GM23338 (cell line): Measurements from ENCODE around the gene NT5DC2. TPM values are rescaled to one million over a fixed set of nuclear protein-coding genes. Genes with fewer than 3 reads are reported as not detected.

Experiments
- ATAC-seq: fragments of 200-7000 bp; cut with Tn5 transposase; 3 replicates; pipeline ENCODE4 v1.9.1; 2020
- DNase-seq: peaks from one replicate; pipeline ENCODE4 v3.0.0-alpha.2; 2015; ENCODE audit warnings: low spot score
- H2AFZ ChIP-seq: fragments of 200-600 bp; sonication (generic); 2 replicates; pipeline ENCODE4 v1.8.0; 2016; ENCODE audit warnings: antibody characterized with exemption, mild to moderate bottlenecking, moderate library complexity
- H3F3A ChIP-seq: fragments of 200-600 bp; sonication (generic); replicated peaks from 2 replicates; pipeline ENCODE4 v1.8.0; 2017; ENCODE audit warnings: antibody characterized with exemption, mixed run types, low read depth
- H3K27ac ChIP-seq: fragments of 200-600 bp; sonication (generic); 2 replicates; pipeline ENCODE4 v1.6.1; 2016; ENCODE audit warnings: low read depth
- H3K27me3 ChIP-seq: fragments of 200-600 bp; sonication (generic); 2 replicates; pipeline ENCODE4 v1.8.0; 2016; ENCODE audit warnings: mild to moderate bottlenecking, mixed run types, moderate library complexity; ENCODE audit not compliant: insufficient read depth
- H3K36me3 ChIP-seq: fragments of 200-600 bp; sonication (generic); 2 replicates; pipeline ENCODE4 v1.8.0; 2016; ENCODE audit warnings: mild to moderate bottlenecking; ENCODE audit not compliant: insufficient read depth
- H3K4me1 ChIP-seq: fragments of 200-600 bp; sonication (generic); 2 replicates; pipeline ENCODE4 v1.8.0; 2016; ENCODE audit warnings: mild to moderate bottlenecking, moderate library complexity; ENCODE audit not compliant: insufficient read depth
- H3K4me2 ChIP-seq: fragments of 200-600 bp; sonication (generic); 2 replicates; pipeline ENCODE4 v1.7.1; 2017; ENCODE audit warnings: mixed run types
- H3K4me3 ChIP-seq: fragments of 200-600 bp; sonication (generic); 2 replicates; pipeline ENCODE4 v1.6.1; 2016; ENCODE audit warnings: mixed run types
- H3K79me2 ChIP-seq: fragments of 200-600 bp; sonication (generic); replicated peaks from 2 replicates; pipeline ENCODE4 v1.8.0; 2017; ENCODE audit warnings: mild to moderate bottlenecking; ENCODE audit not compliant: insufficient read depth
- H3K9me2 ChIP-seq: fragments of 200-600 bp; sonication (generic); 2 replicates; pipeline ENCODE4 v1.8.0; 2017; ENCODE audit not compliant: insufficient read depth
- H4K20me1 ChIP-seq: fragments of 200-600 bp; sonication (generic); replicated peaks from 2 replicates; pipeline ENCODE4 v1.8.0; 2017; ENCODE audit warnings: mild to moderate bottlenecking; ENCODE audit not compliant: insufficient read depth
- H3K27ac Mint-ChIP-seq: 2 replicates; pipeline ENCODE4 v1.8.0; 2020; ENCODE audit warnings: inconsistent platforms, mild to moderate bottlenecking, moderate library complexity, mixed read lengths
- H3K27me3 Mint-ChIP-seq: 3 replicates; pipeline ENCODE4 v1.8.0; 2022; ENCODE audit warnings: low read depth, mild to moderate bottlenecking, moderate library complexity, mixed read lengths, inconsistent platforms; ENCODE audit not compliant: insufficient read depth, poor library complexity
- H3K36me3 Mint-ChIP-seq: 3 replicates; pipeline ENCODE4 v1.8.0; 2021; ENCODE audit warnings: low read depth, mild to moderate bottlenecking, inconsistent platforms, moderate library complexity, mixed read lengths
- H3K4me1 Mint-ChIP-seq: 3 replicates; pipeline ENCODE4 v1.8.0; 2020; ENCODE audit warnings: mild to moderate bottlenecking, inconsistent platforms, mixed read lengths
- H3K4me3 Mint-ChIP-seq: 3 replicates; pipeline ENCODE4 v1.8.0; 2021; ENCODE audit warnings: moderate library complexity, mild to moderate bottlenecking, inconsistent platforms, mixed read lengths
- H3K9me3 Mint-ChIP-seq: 3 replicates; pipeline ENCODE4 v1.8.0; 2020; ENCODE audit warnings: moderate library complexity, mild to moderate bottlenecking, inconsistent platforms, mixed read lengths
- CREB1 ChIP-seq: fragments of 250-450 bp; sonication (Bioruptor Pico); IDR thresholded peaks from 2 replicates; pipeline ENCODE4 v1.5.0; 2020; ENCODE audit warnings: low read depth, mild to moderate bottlenecking, moderate library complexity
- CTCF ChIP-seq, 2 experiments: fragments of 200-600 bp in 1 of 2; sonication (generic) in 1 of 2; conservative IDR thresholded peaks; 2 replicates each; pipeline versions ENCODE4 v1.5.1 to v1.6.1; 2016 to 2017; ENCODE audit warnings: antibody characterized with exemption in 2 of 2, low read depth in 2 of 2, mild to moderate bottlenecking in 2 of 2, moderate library complexity in 1 of 2
- ETS1 ChIP-seq: IDR thresholded peaks from 2 replicates; pipeline ENCODE4 v1.6.1; 2016; ENCODE audit warnings: antibody characterized with exemption
- EZH2 ChIP-seq: fragments of 200-600 bp; sonication (generic); IDR thresholded peaks from one replicate; pipeline ENCODE4 v1.8.0; 2017; ENCODE audit warnings: antibody characterized with exemption, mild to moderate bottlenecking, low read depth; ENCODE audit not compliant: unreplicated experiment
- EZH2phosphoT487 ChIP-seq: fragments of 200-600 bp; sonication (generic); IDR thresholded peaks from one replicate; pipeline ENCODE4 v1.8.1; 2018; ENCODE audit warnings: antibody characterized with exemption; ENCODE audit not compliant: unreplicated experiment
- JUNB ChIP-seq: IDR thresholded peaks from one replicate; pipeline ENCODE4 v1.6.1; 2016; ENCODE audit warnings: antibody characterized with exemption; ENCODE audit not compliant: unreplicated experiment
- NANOG ChIP-seq: IDR thresholded peaks from 2 replicates; pipeline ENCODE4 v1.6.1; 2016; ENCODE audit warnings: antibody characterized with exemption, borderline replicate concordance
- POLR2AphosphoS5 ChIP-seq: IDR thresholded peaks from 2 replicates; pipeline ENCODE4 v1.6.1; 2016; ENCODE audit warnings: antibody characterized with exemption, low read depth
- REST ChIP-seq: IDR thresholded peaks from one replicate; pipeline ENCODE4 v1.6.1; 2018; ENCODE audit warnings: antibody characterized with exemption; ENCODE audit not compliant: unreplicated experiment
- STAT1 ChIP-seq: IDR thresholded peaks from one replicate; pipeline ENCODE4 v1.6.1; 2016; ENCODE audit warnings: antibody characterized with exemption; ENCODE audit not compliant: unreplicated experiment
- ZNF114 ChIP-seq: fragments of 250-450 bp; sonication (Bioruptor Pico); IDR thresholded peaks from 2 replicates; pipeline ENCODE4 v1.5.0; 2020; ENCODE audit warnings: mild to moderate bottlenecking, moderate library complexity
- ZNF331 ChIP-seq: fragments of 250-450 bp; sonication (Bioruptor Pico); IDR thresholded peaks from 2 replicates; pipeline ENCODE4 v1.5.0; 2020; ENCODE audit warnings: low read depth, mild to moderate bottlenecking, moderate library complexity
- ZNF462 ChIP-seq: fragments of 250-450 bp; sonication (Bioruptor Pico); IDR thresholded peaks from 2 replicates; pipeline ENCODE4 v1.5.0; 2020; ENCODE audit warnings: mild to moderate bottlenecking, moderate library complexity
- polyA plus RNA-seq: library from polyadenylated mRNA; unstranded; fragments of >200 nt; fragmentation: Nextera tagmentation; extraction: Ambion mirVana; gene quantifications from 2 replicates; pipeline ENCODE4 v1.2.1, GENCODE V29; 2016
- total RNA-seq: library from RNA; depleted of rRNA; stranded (reverse); fragments of >200 nt; shearing (Covaris generic); gene quantifications from 2 replicates; pipeline ENCODE4 v1.2.3, GENCODE V29; 2014

NT5DC2 gene
- total and polyA plus RNA-seq, 2 experiments from 2014 or later, result 269 to 324 TPM

DNA sequence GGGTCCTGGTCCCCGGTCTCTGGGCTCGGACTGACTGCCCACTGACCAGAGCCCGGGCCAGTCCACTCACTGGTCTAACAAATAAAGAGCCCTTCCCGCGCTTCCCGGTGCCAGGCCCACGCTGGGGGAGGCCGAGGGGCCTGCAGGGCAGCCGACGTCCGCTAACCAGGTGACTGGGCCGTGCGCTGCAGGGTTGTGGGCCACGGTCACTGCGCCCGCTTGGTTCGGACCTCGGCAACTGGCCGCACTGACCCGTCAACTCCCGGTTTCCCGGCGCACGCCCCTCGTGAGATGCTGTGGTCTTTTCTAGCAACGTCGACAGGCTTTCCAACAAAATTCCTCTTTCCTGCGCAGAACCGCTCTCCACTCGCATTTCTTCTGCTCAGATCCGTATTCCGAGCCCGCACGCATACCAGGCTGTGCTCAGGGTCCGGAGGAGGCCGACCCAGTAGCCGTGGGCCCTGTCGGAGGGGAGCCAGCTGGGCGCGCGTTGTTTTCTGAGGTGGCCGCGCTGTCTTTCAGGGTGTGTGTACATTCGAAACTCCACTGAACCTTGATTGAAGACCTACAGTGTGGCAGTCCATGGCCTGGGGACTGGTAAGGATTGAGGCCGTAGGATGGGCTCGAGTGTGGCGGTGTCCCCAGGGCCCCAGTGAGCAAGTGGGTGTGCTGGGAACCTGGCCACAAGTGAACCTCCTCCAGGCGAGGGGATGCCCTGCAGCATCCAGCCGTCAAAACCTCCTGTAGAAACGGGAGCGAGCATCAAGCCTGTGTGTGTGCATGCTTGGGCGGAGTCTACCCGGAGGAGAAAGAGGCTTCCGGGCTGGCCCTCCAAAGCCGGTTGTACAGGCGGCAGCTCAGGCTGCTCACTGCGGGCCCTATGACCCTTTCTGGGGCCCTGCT is 875 bp upstream of the NT5DC2 start:
- Mint-ChIP-seq H3K4me3 (peak overlapping the region; percentile 81), H3K27ac (no peak overlapping the region), H3K36me3 (peaks cover 13% of the 10 kb centered on the region), H3K27me3 (peaks cover 23% of the 10 kb centered on the region), H3K4me1 (peaks cover 43% of the 10 kb centered on the region), H3K9me3 (no peaks in the 10 kb centered on the region)
- H4K20me1 ChIP-seq, result peaks cover 32% of the 10 kb centered on the region
- H2AFZ ChIP-seq, result peak overlapping the region; percentile 76
- H3F3A ChIP-seq, result peaks cover 18% of the 10 kb centered on the region
- no peaks in the 10 kb centered on the region for H3K27me3 ChIP-seq
- peak overlapping the region; percentile 86 for H3K4me2 ChIP-seq
- ATAC-seq (peak; percentile 4), DNase-seq (peak; percentile 64)
- H3K4me3 ChIP-seq, result peak overlapping the region; percentile 79
- H3K36me3 ChIP-seq, result no peaks in the 10 kb centered on the region
- peaks cover 63% of the 10 kb centered on the region for H3K79me2 ChIP-seq
- TF ChIP-seq JUNB (no peak), ZNF331 (no peak), NANOG (no peak), STAT1 (no peak), POLR2AphosphoS5 (no peak), ETS1 (no peak), CTCF (conservative IDR thresholded peaks at IDR 0.05; ENCODE audit: low read depth in 2 of 2) (no peak), EZH2phosphoT487 (no peak), REST (no peak), ZNF114 (CRISPR knock-in tag) (no peak), ZNF462 (CRISPR knock-in tag) (no peak), CREB1 (CRISPR knock-in tag) (no peak), EZH2 (no peak)
- no peaks in the 10 kb centered on the region for H3K9me2 ChIP-seq
- H3K4me1 ChIP-seq, result peaks cover 43% of the 10 kb centered on the region
- no peak overlapping the region for H3K27ac ChIP-seq
